Breast epithelium (tissue), 4 donors: ENCODE measurements around the gene MAB21L4. TPM values are rescaled to one million over a fixed set of nuclear protein-coding genes. Genes with fewer than 3 reads are reported as not detected.

Experiments used
- DNase-seq, 2 donors: peaks; one replicate each; pipeline ENCODE4 v3.0.0-alpha.2; 2019; ENCODE audit warnings: low spot score in 2 of 2
- H3K27ac ChIP-seq, 2 donors: fragments of 200-600 bp; sonication (generic) in 1 of 2; one replicate each; pipeline ENCODE4 v1.5.1; 2016 to 2019; ENCODE audit warnings: mild to moderate bottlenecking in 1 of 2
- H3K27me3 ChIP-seq, 2 donors: fragments of 200-600 bp; sonication (generic) in 1 of 2; one replicate each; pipeline versions ENCODE4 v1.5.1 to v1.6.0; 2017 to 2019; ENCODE audit warnings: control low read depth in 1 of 2, mild to moderate bottlenecking in 1 of 2
- H3K36me3 ChIP-seq: fragments of 200-600 bp; one replicate; pipeline ENCODE4 v1.5.1; 2019
- H3K4me1 ChIP-seq, 2 donors: fragments of 200-600 bp; sonication (generic); one replicate each; pipeline ENCODE4 v1.5.1; 2016 to 2019; ENCODE audit warnings: control low read depth in 1 of 2
- H3K4me3 ChIP-seq, 3 donors: fragments of 200-600 bp; sonication (generic); 1 replicate in 2 of 3; 2 replicates in 1 of 3; pipeline ENCODE4 v1.5.1; 2016 to 2019; ENCODE audit warnings: mild to moderate bottlenecking in 3 of 3, moderate library complexity in 2 of 3
- H3K9me3 ChIP-seq, 2 donors: fragments of 200-600 bp; sonication (generic) in 1 of 2; one replicate each; pipeline ENCODE4 v1.5.1; 2016 to 2019; ENCODE audit warnings: control low read depth in 1 of 2
- CTCF ChIP-seq, 3 donors: fragments of 450-650 bp; IDR thresholded peaks; one replicate each; pipeline ENCODE4 v1.5.1; 2016 to 2017; ENCODE audit warnings: antibody characterized with exemption in 3 of 3, mild to moderate bottlenecking in 3 of 3, moderate library complexity in 3 of 3
- POLR2A ChIP-seq: fragments of 450-650 bp; IDR thresholded peaks from one replicate; pipeline ENCODE4 v1.6.1; 2016; ENCODE audit warnings: antibody characterized with exemption, mild to moderate bottlenecking, moderate library complexity
- POLR2AphosphoS5 ChIP-seq, 3 donors: sonication (generic); formaldehyde crosslinking; IDR thresholded peaks; one replicate each; pipeline ENCODE4 v1.6.1; 2017; ENCODE audit warnings: antibody characterized with exemption in 3 of 3
- intact Hi-C: fragments of 100-400 bp; cut with DNase I; formaldehyde crosslinking; loops from one replicate; pipeline ENCODE4 v1.15.1; 2023; ENCODE audit warnings: low total_unique reads
- total RNA-seq, 3 donors: library from RNA; depleted of rRNA; stranded (reverse); fragments of >200 nt; gene quantifications; one replicate each; pipeline ENCODE4 v1.1.0, GENCODE V29; 2016

MAB21L4 gene
- total RNA-seq, 3 donors from 2014 or later, result 0.15 to 2.3 TPM; not detected in 1

GRCh38 chr2:240906911-240907590 lies 11.1 kb upstream of the MAB21L4 start:
- intact Hi-C loops, result no loop called here
- Histone ChIP-seq H3K27me3 (peaks cover 0 to 10% of the 10 kb centered on the region in 2 donors), H3K4me1 (no peaks in the 10 kb centered on the region), H3K27ac (no peak overlapping the region), H3K36me3 (no peaks in the 10 kb centered on the region), H3K4me3 (no peak overlapping the region), H3K9me3 (no peaks in the 10 kb centered on the region)
- DNase-seq, result no peak
- TF ChIP-seq POLR2AphosphoS5 (IDR thresholded peaks at IDR 0.05), result no peak
- TF ChIP-seq CTCF (IDR thresholded peaks at IDR 0.05), result no peak
- no peak for TF ChIP-seq POLR2A

DNA sequence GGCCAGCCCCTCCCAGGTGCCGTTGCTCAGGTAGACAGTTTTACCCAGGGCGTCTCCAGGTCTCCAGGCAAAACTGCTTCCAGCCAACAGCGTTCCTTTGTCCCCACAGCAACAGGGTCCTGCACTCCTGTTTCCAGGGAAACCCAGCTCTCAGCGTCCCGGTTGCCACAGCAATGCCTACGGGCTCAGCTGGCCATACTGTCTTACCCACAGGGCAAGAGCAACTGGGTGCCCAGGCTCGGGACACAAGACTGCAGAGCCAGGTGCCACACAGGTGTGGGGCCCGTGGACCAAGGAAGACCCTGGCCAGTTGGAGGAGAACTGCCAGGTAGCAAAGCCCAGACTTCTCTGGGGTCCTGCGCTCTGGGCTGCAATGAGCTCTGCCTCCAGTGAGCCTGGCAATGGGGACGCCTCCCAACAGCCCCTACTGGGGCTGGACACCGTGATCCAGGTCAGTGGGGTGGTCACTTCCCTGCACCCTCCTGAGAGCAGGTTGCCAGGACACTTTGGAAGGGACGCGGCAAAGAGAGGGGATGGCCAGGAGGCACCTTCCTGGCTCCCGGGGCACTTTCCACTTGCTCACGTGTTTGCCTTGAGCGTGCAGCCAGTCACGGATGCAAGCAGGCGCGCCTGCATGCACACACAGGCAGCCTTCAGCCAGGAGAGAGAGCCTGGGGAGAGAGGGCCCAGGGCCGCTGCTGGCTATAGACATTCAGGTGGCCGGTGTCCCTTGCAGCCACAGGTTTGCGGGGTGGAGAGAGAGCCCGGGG lies 10.4 kb upstream of the MAB21L4 start, which contains the start of gene CROCC2:
TSS of gene CROCC2 (plus strand) at position 196 of the 770 bp plus-strand sequence. CDS start at position 374, 178 bp downstream.
- TF ChIP-seq CTCF (IDR thresholded peaks at IDR 0.05) (no peak), POLR2AphosphoS5 (IDR thresholded peaks at IDR 0.05) (no peak), POLR2A (no peak)
- DNase-seq, result no peak
- no peak within 1 kb of the TSS for H3K4me3 ChIP-seq
- intact Hi-C loops, result no loop called here
- no peaks in the 10 kb centered on the region for H3K9me3 ChIP-seq
- no peaks in the 10 kb centered on the region for H3K36me3 ChIP-seq
- no peak within 1 kb of the TSS for H3K27ac ChIP-seq
- no peaks in the 10 kb centered on the region for H3K4me1 ChIP-seq
- peaks cover 0 to 10% of the 10 kb centered on the region in 2 donors for H3K27me3 ChIP-seq

DNA sequence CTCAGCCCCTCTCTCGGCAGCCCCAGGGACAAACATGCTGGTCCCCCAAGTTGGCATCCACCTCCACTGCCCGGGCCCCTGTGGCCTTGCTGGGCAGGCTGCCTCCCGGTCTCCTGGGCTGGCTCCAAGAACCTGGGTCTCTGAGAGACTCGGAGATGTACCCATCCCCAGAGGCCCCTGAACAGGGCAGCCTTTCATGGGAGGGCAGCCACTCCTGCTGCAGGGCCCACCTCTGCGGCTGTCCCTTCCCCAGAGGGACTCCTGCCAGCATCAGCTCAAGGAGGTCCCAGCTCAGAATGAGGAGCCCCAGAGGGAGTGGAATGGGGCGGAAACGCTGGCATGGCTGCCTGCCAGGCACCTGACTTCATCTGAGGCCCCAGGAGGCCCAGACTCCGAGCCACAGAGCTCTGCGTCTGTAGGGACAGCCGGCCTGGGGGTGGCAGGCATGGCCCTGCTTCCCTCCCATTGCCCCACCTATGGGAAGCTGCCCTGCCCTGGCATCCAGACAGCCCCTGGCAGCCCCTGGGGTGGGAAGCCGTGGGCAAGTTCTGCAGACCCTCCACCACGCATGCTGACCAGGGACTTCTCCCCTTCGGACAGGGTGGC lies 9.3 kb upstream of the MAB21L4 start:
- DNase-seq, result no peak
- no peak overlapping the region for H3K4me3 ChIP-seq
- no peaks in the 10 kb centered on the region for H3K36me3 ChIP-seq
- H3K27me3 ChIP-seq, result peaks cover 0 to 10% of the 10 kb centered on the region in 2 donors
- H3K27ac ChIP-seq, result no peak overlapping the region
- TF ChIP-seq CTCF (IDR thresholded peaks at IDR 0.05) (no peak), POLR2AphosphoS5 (IDR thresholded peaks at IDR 0.05) (no peak), POLR2A (no peak)
- H3K4me1 ChIP-seq, result no peaks in the 10 kb centered on the region
- H3K9me3 ChIP-seq, result no peaks in the 10 kb centered on the region
- intact Hi-C loops, result no loop called here

- intact Hi-C loops, result no loop called here
- no peak overlapping the region for H3K4me3 ChIP-seq
- no peaks in the 10 kb centered on the region for H3K9me3 ChIP-seq
- H3K36me3 ChIP-seq, result no peaks in the 10 kb centered on the region
- no peak overlapping the region for H3K27ac ChIP-seq
- TF ChIP-seq POLR2AphosphoS5 (IDR thresholded peaks at IDR 0.05) (no peak), POLR2A (no peak), CTCF (IDR thresholded peaks at IDR 0.05) (no peak)
- no peaks in the 10 kb centered on the region for H3K4me1 ChIP-seq
- peaks cover 0 to 10% of the 10 kb centered on the region in 2 donors for H3K27me3 ChIP-seq
- no peak for DNase-seq
Measured at GRCh38 chr2:240904216-240905175, 8.5 kb upstream of the MAB21L4 start.
